ENCODE measurements around the gene SRRM2. TPM values are rescaled to one million over a fixed set of nuclear protein-coding genes. Genes with fewer than 3 reads are reported as not detected.

The SRRM2 gene
- 100 to 1,000 TPM; 843 to 876 TPM for total RNA-seq
- polyA plus RNA-seq (2013, experiment 1 of 2), result 625 TPM
- 517 TPM for polyA plus RNA-seq (2013, experiment 2 of 2)
- long read RNA-seq, experiment 1, full-length matches to known transcripts, result 6 of 96 reads
- long read RNA-seq, experiment 1, partial matches to known transcripts, result 50 of 96 reads
- long read RNA-seq, experiment 1, other reads (novel, unspliced or antisense), result 40 of 96 reads
- long read RNA-seq, experiment 2, full-length matches to known transcripts, result 9 of 65 reads
- long read RNA-seq, experiment 2, partial matches to known transcripts, result 32 of 65 reads
- long read RNA-seq, experiment 2, other reads (novel, unspliced or antisense), result 24 of 65 reads
- long read RNA-seq, experiment 3, partial matches to known transcripts, result 25 of 38 reads
- long read RNA-seq, experiment 3, other reads (novel, unspliced or antisense), result 11 of 38 reads
- long read RNA-seq, experiment 4, partial matches to known transcripts, result 4 of 6 reads
- long read RNA-seq, experiment 4, other reads (novel, unspliced or antisense), result 0 of 6 reads

DNA sequence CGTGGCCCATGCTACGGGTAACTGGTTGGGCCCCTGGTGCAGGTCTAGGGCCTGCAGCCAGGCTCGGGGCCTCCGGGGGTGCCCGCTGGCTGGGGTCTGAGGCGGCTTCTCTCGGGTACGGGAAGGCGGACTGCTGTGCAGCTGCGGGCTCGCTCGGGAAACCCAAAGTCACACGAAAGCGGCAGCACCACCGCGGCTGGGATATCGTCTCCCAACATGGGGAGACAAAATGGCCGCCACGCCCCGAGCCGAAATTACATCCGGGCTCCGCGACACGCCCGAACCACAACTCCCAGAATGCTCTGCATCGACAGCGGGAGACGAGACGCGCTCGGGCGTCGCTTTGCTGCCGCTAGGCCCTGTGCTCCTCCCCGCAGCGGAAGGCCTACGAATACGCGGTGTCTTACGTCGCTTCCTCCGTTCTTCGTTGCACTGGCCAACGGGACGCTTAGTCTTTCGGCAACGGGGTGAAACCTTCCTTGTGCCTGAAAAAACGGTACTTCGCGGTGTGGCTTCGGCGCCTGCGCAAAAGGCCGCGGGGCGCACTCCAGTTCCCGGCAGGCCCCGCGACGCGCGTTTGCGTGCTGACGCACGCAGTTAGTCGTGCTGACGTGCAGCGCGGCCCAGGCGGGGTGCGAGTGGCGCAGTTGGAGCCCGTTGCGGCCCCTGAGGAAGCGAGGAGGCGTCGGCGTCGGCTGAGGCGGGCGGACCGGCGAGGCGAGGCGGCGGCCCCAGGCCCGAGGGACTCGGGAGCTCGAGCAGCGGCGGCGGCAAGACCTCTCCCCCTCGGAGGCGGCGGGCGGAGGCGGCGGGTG lies at the start of gene SRRM2:
TSS of gene SRRM2 (plus strand) at position 604 of the 815 bp plus-strand sequence. CDS start 3,727 bp downstream, outside the sequence.
- peak; percentile 98 for DNase-seq
- no peaks in the 10 kb centered on the region for H3K27me3 Mint-ChIP-seq (ENCODE audit: insufficient read depth)
- H3K27ac ChIP-seq (ENCODE audit: low read depth, low read length), result peak within 1 kb of the TSS; percentile 99
- H3K4me1 Mint-ChIP-seq, result peaks cover 26% of the 10 kb centered on the region
- H3K36me3 ChIP-seq (ENCODE audit: control insufficient read depth, insufficient read depth, low read length), result peaks cover 27% of the 10 kb centered on the region
- H3K4me3 Mint-ChIP-seq, result peak within 1 kb of the TSS; percentile 94
- H3K4me3 ChIP-seq (ENCODE audit: low read length), result peak within 1 kb of the TSS; percentile 94
- TF ChIP-seq, protein P1, sequence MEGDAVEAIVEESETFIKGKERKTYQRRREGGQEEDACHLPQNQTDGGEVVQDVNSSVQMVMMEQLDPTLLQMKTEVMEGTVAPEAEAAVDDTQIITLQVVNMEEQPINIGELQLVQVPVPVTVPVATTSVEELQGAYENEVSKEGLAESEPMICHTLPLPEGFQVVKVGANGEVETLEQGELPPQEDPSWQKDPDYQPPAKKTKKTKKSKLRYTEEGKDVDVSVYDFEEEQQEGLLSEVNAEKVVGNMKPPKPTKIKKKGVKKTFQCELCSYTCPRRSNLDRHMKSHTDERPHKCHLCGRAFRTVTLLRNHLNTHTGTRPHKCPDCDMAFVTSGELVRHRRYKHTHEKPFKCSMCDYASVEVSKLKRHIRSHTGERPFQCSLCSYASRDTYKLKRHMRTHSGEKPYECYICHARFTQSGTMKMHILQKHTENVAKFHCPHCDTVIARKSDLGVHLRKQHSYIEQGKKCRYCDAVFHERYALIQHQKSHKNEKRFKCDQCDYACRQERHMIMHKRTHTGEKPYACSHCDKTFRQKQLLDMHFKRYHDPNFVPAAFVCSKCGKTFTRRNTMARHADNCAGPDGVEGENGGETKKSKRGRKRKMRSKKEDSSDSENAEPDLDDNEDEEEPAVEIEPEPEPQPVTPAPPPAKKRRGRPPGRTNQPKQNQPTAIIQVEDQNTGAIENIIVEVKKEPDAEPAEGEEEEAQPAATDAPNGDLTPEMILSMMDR (conservative IDR thresholded peaks at IDR 0.05), result no peak
- no peaks in the 10 kb centered on the region for H3K4me1 ChIP-seq (ENCODE audit: control insufficient read depth, insufficient read depth, low read length)
- H3K9me3 ChIP-seq (ENCODE audit: control insufficient read depth, low read length), result no peaks in the 10 kb centered on the region
- peaks cover 49% of the 10 kb centered on the region for H3K36me3 Mint-ChIP-seq (ENCODE audit: low read depth)
- peak within 1 kb of the TSS; percentile 99 for H3K27ac Mint-ChIP-seq
- H3K27me3 ChIP-seq (ENCODE audit: control insufficient read depth, insufficient read depth, low read length, poor library complexity, severe bottlenecking), result no peaks in the 10 kb centered on the region
- WGBS, 2 experiments (ENCODE audit: insufficient coverage in 1 of 2, insufficient read length in 1 of 2), result 0% methylated on average over 65 to 99 of the region's 99 CpGs
- no peaks in the 10 kb centered on the region for H3K9me3 Mint-ChIP-seq
- peak within 1 kb of the TSS; percentile 93 for H3K9ac ChIP-seq (ENCODE audit: extremely low read depth, low read length, poor library complexity, severe bottlenecking)

DNA sequence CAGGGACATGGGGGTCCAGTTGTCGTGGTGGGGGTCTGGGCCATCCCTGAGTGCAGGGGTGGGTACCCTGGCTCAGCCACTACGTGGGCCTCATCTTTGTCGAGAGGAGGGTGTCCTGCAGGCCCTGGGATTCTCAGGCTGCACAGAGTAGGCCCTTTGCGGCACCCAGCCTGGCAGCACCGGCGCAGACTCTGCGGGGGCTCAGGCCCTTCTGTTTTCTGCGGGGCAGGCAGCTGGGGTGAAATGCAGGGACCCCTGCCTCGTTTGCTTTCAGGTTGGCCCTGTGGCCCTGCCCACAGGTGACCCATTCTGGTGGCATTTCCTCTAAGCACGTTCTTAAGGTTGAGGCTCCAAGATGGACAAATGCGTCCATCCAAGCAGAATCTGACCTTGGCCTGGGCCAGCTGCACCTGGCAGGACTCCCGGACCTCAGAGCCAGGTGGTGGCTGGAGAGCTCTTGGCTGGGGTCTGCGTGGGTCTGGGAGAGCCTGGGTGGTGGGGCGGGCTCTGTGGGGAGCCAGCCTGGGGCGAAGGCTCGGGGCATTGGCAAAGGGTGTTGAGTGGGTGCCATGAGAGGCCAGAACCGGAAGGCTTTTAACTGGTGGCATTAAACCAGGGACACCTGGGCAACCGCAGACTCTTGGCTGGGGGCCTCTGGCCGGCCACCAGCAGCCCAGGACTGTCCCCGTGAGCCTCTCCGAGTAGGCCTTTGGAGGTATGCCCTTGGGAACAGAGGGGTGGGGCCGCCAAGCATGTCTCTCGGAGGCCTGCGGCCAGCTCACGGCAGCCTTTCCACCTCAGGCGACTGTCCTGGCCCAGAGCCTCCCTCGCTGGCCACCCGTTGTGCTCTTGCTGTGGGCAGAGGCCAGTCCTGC lies 49.3 kb upstream of the SRRM2 start:
- no peaks in the 10 kb centered on the region for H3K27me3 Mint-ChIP-seq (ENCODE audit: insufficient read depth)
- Histone ChIP-seq H3K36me3 (ENCODE audit: control insufficient read depth, insufficient read depth, low read length) (peaks cover 26% of the 10 kb centered on the region), H3K9ac (ENCODE audit: extremely low read depth, low read length, poor library complexity, severe bottlenecking) (no peak overlapping the region), H3K4me1 (ENCODE audit: control insufficient read depth, insufficient read depth, low read length) (no peaks in the 10 kb centered on the region), H3K27ac (ENCODE audit: low read depth, low read length) (no peak overlapping the region), H3K27me3 (ENCODE audit: control insufficient read depth, insufficient read depth, low read length, poor library complexity, severe bottlenecking) (no peaks in the 10 kb centered on the region), H3K9me3 (ENCODE audit: control insufficient read depth, low read length) (no peaks in the 10 kb centered on the region), H3K4me3 (ENCODE audit: low read length) (no peak overlapping the region)
- H3K27ac Mint-ChIP-seq, result no peak overlapping the region
- H3K9me3 Mint-ChIP-seq, result no peaks in the 10 kb centered on the region
- peaks cover 14% of the 10 kb centered on the region for H3K36me3 Mint-ChIP-seq (ENCODE audit: low read depth)
- no peaks in the 10 kb centered on the region for H3K4me1 Mint-ChIP-seq
- DNase-seq, result no peak
- TF ChIP-seq, protein P1 (conservative IDR thresholded peaks at IDR 0.05), result no peak
- H3K4me3 Mint-ChIP-seq, result no peak overlapping the region
- WGBS, 2 experiments (ENCODE audit: insufficient coverage in 1 of 2, insufficient read length in 1 of 2), result 95 to 96% methylated on average over 23 to 28 of the region's 28 CpGs

Measured in endodermal cell (in vitro differentiated cells).